ES-I3 (cell line): ENCODE measurements around the gene AUTS2.

Experiments used
- H3K36me3 ChIP-seq: 2 replicates; pipeline ENCODE4 v1.6.1; 2013; ENCODE audit warnings: mild to moderate bottlenecking, low read length, control low read depth, moderate library complexity; ENCODE audit not compliant: insufficient read depth
- H3K4me1 ChIP-seq: 2 replicates; pipeline ENCODE4 v1.6.1; 2013; ENCODE audit warnings: mild to moderate bottlenecking, control low read depth, low read length; ENCODE audit not compliant: insufficient read depth
- H3K9ac ChIP-seq: 2 replicates; pipeline ENCODE4 v1.6.1; 2013; ENCODE audit warnings: low read depth, mild to moderate bottlenecking, low read length, moderate library complexity
- H3K9me3 ChIP-seq: 2 replicates; pipeline ENCODE4 v1.6.1; 2013; ENCODE audit warnings: mild to moderate bottlenecking, low read length, moderate library complexity; ENCODE audit not compliant: control insufficient read depth, insufficient read depth

AUTS2 gene

DNA sequence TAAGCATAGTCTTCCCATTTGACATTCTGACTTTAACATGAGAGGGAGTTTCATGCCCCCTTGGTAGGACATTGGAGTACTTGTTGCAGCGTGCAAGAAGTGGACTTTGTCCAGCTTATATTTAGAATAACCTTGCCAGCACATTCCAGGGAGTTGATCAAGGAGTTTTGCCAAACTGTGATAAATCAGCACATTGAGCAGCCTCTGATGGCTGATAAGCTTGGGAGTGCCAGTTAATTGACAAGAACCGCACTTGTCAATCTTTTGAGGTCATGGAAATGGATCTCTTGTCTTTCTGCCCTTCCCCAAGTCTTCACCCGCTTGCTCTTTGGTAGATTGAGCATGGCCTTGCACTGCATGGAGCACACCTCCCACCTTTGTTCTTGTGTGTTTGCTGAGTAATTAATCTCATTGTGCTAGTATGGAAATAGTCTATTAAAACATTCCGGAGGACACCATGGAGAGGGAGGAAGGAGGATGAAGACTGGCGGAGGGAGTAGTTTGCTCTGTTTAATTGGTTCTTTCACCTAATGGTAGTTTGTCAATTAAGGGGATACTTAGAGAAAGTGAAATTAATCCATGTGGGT, 865.2 kb downstream of the AUTS2 start:
- H3K4me1 ChIP-seq, result peaks cover 13% of the 10 kb centered on the region
- no peak overlapping the region for H3K9ac ChIP-seq
- no peaks in the 10 kb centered on the region for H3K36me3 ChIP-seq
- H3K9me3 ChIP-seq, result no peaks in the 10 kb centered on the region

DNA sequence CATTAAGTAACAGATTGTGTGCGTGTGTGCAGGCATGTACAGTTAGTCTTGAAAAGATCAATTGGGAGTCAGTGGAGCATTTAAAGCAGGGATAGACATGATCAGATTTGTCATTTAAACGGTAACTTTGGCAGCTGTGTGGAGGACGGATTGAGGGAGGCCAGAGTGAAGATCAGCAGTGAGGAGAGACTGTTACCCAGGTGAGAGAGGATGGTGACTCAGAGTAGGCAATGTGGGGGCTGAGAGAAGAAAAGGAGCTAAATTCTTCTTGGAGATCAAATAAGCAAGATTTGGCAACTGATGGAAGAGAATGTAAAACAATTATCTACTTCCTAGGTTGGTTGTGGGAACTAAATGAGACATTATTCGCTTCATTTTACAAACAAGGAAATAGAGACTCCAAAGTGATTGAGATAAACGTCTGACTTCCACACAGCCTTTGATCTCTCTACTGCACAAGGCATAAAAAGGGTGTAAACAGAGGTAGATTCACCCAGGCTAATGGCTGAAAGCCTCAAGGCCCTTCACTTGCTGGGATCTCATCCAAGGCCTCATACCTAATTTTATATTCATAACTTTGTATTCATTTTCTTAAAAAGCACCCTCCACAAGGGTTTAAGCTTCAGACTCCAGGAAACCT, 868.6 kb downstream of the AUTS2 start:
- no peak overlapping the region for H3K9ac ChIP-seq
- H3K36me3 ChIP-seq, result no peaks in the 10 kb centered on the region
- no peaks in the 10 kb centered on the region for H3K9me3 ChIP-seq
- H3K4me1 ChIP-seq, result no peaks in the 10 kb centered on the region

GRCh38 chr7:70470746-70471145, 872.5 kb downstream of the AUTS2 start:
- no peaks in the 10 kb centered on the region for H3K9me3 ChIP-seq
- no peak overlapping the region for H3K9ac ChIP-seq
- H3K4me1 ChIP-seq, result no peaks in the 10 kb centered on the region
- no peaks in the 10 kb centered on the region for H3K36me3 ChIP-seq

GRCh38 chr7:70472601-70473237, 874.4 kb downstream of the AUTS2 start:
- no peaks in the 10 kb centered on the region for H3K4me1 ChIP-seq
- no peak overlapping the region for H3K9ac ChIP-seq
- no peaks in the 10 kb centered on the region for H3K9me3 ChIP-seq
- H3K36me3 ChIP-seq, result no peaks in the 10 kb centered on the region

- no peaks in the 10 kb centered on the region for H3K36me3 ChIP-seq
- H3K9me3 ChIP-seq, result no peaks in the 10 kb centered on the region
- no peaks in the 10 kb centered on the region for H3K4me1 ChIP-seq
- H3K9ac ChIP-seq, result no peak overlapping the region
Observed at GRCh38 chr7:70474639-70475234, 876.5 kb downstream of the AUTS2 start.

DNA sequence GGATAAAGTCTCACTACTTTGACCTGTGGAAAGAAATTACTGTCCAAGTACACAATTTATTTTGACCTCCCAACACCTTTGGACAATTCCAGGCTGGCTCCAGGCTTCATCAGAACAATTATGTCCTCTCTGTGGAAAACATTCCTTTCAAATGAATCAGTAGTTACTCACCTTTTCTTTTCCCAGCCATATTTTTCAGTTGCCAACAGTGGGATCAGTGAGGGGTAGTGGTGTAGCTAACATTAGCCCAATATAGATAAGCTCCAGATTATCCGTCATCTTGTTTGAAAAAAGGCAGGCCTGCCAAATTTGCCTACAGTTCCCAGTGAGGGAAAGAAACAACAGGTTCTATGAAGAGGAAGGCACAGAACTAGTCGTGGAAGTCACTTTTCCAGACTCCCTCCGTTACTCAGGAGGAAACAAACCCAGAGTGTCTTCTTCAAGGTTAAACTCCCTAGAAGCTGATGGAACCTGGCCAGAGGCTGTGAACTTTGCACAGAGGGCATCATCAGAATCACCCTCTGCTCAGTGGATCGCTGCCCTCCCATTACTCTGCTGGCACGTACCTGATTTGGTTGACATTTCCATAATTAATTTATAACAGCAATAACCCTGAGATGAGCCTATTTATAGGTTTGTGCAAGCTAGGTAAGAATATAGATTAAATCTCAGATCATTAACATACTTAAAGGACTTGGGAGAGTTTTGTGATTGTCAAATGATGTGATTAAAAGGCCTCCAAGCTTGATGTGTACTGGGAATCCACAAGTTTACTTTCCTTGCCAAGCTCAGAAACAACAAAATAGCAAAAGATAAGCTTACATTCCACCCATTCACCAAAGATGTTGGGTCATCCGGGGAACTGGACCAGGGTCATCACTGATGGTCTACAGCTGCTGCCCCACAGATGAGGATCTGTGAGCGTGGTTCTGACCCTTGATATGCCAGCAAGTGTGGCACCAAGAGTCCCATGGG, 879.0 kb downstream of the AUTS2 start:
- H3K9me3 ChIP-seq, result no peaks in the 10 kb centered on the region
- no peak overlapping the region for H3K9ac ChIP-seq
- H3K36me3 ChIP-seq, result no peaks in the 10 kb centered on the region
- no peaks in the 10 kb centered on the region for H3K4me1 ChIP-seq

- Histone ChIP-seq H3K36me3 (no peaks in the 10 kb centered on the region), H3K4me1 (no peaks in the 10 kb centered on the region), H3K9ac (no peak overlapping the region), H3K9me3 (no peaks in the 10 kb centered on the region)
Observed at GRCh38 chr7:70479153-70480021, 881.1 kb downstream of the AUTS2 start.

DNA sequence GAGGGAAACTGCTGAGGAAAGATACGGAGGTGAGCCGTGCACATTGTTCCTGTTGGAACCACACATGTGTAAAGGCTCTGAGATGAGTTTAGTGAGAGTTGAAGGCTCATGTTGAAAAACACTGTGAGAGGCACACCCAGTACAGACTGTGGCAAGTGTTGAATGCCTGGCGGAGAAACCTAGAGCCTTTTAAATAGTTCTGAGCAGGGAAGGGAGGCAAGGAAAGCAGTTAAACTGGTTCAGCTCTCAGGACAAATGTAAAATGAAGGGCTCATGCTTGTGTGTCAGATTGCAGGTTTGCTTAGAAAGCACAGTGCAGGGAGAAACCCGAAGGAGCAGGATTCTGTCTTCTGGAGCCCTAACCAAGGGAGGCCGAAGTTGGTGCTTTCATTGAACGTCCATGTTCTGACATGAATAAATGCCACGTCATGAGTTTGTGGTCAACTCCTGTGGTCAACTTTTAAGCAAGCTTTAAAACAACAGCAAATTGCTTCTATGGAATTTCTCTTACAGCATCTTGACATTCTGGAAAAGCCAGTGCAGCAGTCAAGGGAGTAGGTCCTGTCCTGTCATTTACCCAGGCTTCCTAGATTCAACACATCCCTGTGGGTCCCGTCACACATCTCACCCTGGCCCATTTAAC, 882.8 kb downstream of the AUTS2 start:
- Histone ChIP-seq H3K4me1 (no peaks in the 10 kb centered on the region), H3K36me3 (no peaks in the 10 kb centered on the region), H3K9me3 (0 out of 2 replicates have a peak, but pooled peaks cover 3% of the 10 kb centered on the region), H3K9ac (no peak overlapping the region)

- Histone ChIP-seq H3K9me3 (0 out of 2 replicates have a peak, but pooled peaks cover 3% of the 10 kb centered on the region), H3K4me1 (no peaks in the 10 kb centered on the region), H3K9ac (no peak overlapping the region), H3K36me3 (no peaks in the 10 kb centered on the region)
Observed at GRCh38 chr7:70481570-70482123, 883.4 kb downstream of the AUTS2 start.

GRCh38 chr7:70484255-70484654, 886.0 kb downstream of the AUTS2 start:
- Histone ChIP-seq H3K4me1 (no peaks in the 10 kb centered on the region), H3K9ac (no peak overlapping the region), H3K9me3 (0 out of 2 replicates have a peak, but pooled peaks cover 3% of the 10 kb centered on the region), H3K36me3 (no peaks in the 10 kb centered on the region)

GRCh38 chr7:70486977-70487376, 888.7 kb downstream of the AUTS2 start:
- Histone ChIP-seq H3K4me1 (no peaks in the 10 kb centered on the region), H3K36me3 (no peaks in the 10 kb centered on the region), H3K9ac (no peak overlapping the region), H3K9me3 (0 out of 2 replicates have a peak, but pooled peaks cover 3% of the 10 kb centered on the region)

- Histone ChIP-seq H3K4me1 (0 out of 2 replicates have a peak, but pooled peaks cover 2% of the 10 kb centered on the region), H3K9ac (no peak overlapping the region), H3K9me3 (0 out of 2 replicates have a peak, but pooled peaks cover 3% of the 10 kb centered on the region), H3K36me3 (no peaks in the 10 kb centered on the region)
Observed at GRCh38 chr7:70487428-70487827, 889.2 kb downstream of the AUTS2 start.
